Activated T-cell treated with anti-CD3 and anti-CD28 coated beads, Interleukin-2, amount 50 U/mL, for 48 hours (primary cell): Measurements from ENCODE around the gene MRPL36.
"Not testable (repeated sequence)": the region's sequence is repeated elsewhere in the genome, so short reads cannot be mapped to it uniquely, and the experiment has no call there.

ENCODE experiments used
- DNase-seq, 2 experiments: peaks; one replicate each; pipeline ENCODE4 v3.0.0-alpha.2; 2020

The MRPL36 gene

DNA sequence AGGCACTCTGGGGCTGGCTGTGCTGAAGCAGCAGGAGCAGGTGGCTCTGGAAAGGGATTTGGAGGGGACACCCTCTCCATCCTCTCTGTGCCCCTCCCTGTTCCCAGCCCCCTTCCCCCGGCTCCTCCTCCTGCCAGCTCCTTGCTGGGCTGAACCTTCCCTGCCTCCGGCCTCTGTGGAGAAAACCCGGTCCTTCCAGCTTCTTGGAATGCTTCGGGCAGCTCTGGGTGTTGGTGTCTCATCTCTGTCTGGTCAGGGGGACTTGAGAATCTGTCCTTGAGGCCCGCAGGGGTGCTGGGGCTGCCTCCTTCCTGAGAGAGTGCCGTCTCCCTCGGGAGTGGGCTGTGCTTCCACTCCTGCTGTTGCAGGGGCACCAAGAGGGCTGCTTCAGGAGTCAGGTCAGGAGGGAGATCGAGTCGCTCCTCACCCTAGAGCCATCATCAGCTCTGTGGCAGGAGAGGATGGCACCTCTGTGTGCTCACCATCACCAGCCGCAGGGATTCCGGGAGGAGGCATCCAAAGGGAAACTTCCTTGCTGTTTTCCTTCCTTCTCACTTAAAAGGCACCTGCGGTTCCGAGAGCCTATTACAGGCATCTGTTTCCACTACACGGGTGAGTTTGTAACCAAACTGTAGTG lies 32.2 kb upstream of the MRPL36 start:
- no peak for DNase-seq

DNA sequence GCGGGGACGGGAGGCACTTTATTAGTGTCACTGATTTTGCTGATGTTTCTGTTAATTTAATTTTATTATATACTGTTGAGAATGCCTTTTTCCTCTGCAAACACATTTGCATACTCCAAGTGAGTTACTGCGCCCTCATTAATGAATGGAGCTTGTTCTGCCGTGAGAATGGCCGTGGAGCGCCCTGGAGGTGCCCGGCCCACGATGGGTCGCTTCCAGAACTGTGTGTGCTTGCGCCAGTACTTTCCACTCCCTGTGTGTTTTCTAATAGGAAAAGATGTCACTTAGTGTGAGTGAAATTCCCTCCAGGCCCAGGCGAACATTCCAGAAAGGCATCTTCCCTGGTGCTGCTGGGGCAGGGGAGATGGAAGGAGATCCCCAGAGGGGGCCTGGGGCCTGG lies 31.6 kb upstream of the MRPL36 start:
- no peak for DNase-seq

DNA sequence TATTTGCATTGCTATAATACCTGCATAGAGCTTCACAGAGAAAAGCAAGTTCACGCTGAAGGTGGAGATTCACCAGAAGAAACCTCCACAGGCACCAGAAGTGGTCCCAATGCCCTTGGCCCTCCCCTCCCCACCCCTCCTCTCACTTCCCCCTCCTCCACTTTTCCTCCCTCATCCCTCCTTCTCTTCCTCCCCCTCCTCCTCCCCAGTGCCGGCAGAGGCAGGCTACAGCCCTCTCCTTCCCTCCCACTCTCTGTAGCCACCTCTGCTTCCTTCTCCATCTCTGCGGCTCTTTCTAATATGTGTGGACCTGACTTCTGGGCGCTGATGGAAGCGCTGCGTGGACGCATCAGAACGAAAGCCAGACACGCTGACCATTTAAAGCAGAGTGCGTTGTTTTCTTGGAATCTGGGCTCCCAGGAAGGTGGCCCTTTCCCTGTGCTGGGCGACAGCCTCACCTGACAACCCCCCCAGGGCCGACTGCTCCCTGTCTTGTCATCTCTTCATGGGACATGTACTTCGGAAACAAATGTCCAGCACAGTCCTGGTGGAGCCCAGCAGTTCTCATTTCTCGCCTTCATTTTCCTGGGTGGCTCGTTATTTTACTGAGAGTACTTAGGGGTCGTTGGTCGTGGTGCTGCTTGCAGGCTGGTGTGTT lies 31.1 kb upstream of the MRPL36 start:
- DNase-seq: no peak

DNA sequence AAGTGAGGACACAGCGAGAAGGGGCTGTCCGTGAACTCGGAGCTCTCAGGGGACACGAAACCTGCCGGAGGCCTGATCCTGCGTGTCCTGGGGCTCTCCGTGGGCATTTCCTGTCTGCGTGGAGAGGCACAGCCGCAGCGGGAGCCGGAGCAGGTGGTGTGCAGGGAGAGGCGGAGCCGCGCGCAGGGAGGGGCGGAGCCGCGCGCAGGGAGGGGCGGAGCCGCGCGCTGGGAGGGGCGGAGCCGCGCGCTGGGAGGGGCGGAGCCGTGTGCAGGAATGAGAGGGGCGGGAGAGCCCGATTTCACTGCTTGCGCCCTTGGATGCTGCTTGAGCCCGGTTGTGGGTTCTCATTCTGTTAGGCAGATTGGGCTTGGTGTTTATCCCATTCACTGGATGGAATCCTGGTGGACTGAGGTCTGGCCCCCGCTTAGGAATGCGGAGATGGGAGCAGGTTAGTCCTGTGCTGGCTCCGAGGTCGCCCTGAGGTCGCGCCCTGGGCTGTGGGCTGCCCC lies 28.3 kb upstream of the MRPL36 start:
- peak; percentile 34 to 56 for DNase-seq

DNA sequence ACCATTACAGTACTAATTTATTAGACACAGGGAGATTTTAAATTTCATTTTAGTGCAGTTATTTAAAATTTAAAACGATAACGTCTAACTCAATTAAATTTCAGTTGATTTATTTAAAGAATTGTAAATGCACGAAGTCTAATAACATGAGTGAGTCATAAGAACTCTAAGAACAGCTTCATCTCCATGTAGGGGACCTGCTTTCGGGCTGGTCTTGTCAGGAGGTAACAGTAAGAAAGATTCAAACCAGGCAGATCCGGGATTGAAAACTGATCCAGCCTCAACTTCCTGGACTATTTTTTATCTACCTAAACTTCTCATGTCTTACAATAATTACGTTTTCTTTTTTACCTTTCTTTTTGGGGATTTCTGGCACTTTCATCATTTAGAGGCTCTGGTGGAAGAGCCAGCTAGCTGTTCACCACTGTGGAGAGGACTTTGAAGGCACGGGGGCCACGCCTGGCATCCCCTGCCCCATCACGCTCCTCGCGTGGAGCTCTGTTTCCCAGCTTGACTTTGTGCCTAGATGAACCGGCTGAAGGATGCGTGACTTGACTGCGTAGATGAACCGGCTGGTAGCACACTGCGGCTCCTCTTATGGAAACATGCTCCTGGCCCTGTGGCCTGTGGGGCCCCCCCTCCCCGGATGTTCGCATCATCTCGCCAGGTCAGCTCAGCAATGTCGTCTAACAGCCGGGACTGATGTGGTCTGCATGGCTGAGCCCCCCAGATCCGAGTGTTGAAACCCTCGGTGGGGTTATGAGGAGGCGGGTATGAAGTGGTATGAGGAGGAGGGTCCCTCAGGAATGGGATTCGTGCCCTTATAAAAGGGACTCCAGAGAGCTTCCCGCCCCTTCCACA lies 27.6 kb upstream of the MRPL36 start:
- DNase-seq: no peak

DNA sequence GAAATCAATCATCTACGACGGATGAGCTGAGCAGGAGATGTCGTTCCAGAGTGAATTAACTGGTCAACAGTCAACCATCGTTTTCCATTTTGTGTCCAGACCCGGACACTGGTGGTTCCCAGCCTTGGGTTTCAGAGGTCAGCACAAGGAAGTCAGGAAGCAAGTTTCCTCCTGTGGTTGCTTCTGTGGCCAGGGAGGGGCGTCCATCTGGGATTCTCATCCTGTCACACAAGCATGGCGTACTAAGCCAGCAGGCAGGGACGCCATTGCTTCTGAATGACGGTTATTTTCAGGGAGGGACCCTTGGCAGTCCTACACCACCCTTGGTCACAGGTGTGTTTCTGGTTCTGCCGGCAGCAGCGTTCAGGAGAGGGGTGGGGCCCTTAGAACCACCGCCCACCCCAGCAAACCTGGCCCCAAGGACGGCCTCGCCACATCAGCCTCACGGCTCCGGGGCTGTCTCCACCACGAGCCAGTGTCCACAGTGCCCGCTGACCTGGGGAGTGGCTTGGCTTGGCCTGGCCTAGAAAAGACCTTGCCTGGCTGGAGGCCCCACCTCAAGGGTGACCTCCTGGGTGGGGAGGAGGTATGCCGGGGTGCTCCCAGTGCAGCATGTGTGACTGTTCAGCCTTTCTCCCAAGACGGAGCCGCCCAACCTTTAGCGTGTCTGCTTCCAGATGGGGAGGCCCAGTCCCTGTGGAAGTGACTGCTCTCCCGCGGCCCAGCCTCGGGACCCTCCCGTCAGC lies 26.8 kb upstream of the MRPL36 start:
- no peak for DNase-seq

DNA sequence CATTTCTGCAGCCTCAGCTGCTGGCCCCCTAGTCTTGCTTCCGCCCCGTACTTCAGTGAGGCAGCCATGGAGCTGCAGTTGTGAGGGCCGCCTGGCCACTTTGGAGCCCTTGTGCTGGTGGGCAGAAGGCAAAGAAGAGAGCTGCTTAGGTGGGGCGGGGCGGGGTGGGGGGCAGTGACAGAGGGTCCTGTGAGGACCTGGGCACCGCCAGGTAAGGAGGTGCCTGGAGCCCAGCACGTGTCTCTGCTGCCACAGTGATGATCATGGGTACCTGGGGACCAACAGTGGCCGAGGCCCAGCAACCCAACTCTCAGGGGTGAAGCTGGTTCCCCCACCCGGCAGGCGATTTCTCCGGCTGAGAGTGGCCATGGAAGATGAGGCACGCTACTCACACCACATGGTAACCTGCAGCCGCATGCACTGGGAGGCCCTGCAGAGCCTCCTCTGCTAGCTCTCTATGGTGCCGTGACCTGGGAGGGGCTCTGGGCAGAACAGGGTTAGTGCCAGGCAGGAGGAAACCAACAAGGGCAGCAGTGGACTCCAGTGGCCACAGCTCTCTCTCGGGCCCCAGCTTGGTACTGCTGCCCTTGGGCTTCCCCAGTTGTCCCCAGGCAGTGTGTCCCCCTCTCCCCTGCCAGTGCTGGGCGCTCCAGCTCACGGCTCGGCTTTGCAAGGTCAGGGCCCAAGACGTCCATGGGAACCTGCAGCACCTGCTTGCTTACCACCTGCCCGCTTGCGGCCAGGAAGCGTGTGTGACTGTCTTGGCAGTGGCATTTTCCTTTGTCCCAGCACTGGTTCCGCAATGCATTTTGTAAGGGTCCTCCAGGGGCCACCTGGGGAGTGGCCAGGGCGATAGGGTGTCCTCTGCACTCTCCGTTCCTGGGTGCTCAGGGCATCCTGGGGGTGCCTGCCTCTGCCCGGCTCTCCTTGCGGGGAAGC lies 25.5 kb upstream of the MRPL36 start:
- no peak for DNase-seq

DNA sequence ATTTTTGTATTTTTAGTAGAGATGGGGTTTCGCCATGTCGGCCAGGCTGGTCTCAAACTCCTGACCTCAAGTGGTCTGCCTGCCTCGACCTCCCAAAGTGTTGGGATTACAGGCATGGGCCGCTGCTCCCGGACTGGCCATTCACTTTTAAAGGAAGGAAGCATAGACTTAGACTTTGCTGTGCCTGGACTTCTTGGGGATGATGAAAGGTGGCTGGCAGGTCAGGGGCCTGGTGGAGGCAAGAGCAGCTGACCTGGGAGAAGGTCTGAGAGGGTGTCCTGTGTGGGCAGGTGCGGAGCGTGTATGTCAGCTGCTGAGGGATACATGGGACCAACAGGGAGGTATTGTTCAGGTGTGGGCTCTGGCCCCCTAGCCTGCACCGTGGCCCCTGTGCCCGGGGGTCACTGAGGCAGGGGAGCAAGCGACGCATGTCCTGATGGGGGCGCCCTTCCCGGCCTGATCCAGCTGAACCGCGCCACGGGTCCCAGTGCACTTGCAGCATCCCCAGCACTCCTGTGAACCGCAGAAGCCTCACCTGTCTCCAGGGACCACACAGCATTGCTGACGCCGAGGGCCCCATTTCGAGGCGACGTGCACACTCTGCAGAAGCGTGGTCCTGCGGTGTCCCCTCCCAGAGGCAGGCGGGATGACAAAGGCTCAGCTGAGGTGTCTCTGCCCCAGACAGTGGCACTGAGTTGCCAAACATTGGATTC lies 24.6 kb upstream of the MRPL36 start:
- DNase-seq: no peak

DNA sequence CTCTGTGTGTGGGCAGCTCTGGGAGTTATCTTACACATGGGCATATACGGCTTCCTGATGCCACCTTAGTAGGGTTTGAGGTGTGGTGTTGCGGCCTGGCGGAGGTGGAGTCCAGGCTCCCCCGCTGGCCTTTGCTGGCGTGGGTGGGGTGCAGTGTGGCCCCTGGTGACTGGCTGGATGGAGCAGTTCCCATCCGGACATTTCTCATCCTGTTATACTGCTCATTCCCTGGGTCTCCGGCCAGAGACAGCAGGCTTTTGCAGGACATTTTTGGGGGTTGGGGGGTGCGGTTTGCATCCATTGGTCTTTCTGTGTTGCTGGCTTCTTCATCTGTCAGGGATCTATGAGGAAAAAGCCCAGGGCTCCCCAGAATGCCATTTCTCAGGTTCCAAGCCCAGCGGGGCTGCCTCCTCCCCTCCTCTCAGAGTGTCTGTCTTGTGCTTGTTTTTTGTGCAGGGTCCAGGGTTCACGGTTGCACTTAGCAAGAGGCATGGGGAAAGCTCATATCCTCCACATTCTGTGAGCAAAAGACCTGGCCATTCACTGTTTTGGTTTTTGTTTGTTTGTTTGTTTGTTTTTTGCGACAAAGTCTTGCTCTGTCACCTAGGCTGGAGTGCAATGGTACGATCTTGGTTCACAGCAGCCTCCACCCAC lies 23.9 kb upstream of the MRPL36 start:
- no peak for DNase-seq

DNA sequence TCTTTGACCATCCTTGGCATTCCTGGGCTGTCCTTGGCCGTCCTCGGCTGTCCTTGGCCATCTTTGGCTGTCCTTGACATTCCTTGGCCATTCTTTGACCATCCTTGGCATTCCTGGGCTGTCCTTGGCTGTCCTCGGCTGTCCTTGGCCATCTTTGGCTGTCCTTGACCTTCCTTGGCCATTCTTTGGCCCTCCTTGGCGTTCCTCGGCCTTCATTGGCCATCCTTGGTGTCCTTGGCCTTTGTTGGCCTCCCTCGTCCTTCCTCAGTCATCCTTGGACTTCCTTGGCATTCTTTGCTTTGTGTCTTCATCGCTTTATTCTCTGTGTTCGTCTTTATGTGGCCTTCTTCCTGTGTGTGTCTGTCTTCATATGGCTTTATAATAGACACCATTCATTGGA lies 22.2 kb upstream of the MRPL36 start:
- DNase-seq: no peak

DNA sequence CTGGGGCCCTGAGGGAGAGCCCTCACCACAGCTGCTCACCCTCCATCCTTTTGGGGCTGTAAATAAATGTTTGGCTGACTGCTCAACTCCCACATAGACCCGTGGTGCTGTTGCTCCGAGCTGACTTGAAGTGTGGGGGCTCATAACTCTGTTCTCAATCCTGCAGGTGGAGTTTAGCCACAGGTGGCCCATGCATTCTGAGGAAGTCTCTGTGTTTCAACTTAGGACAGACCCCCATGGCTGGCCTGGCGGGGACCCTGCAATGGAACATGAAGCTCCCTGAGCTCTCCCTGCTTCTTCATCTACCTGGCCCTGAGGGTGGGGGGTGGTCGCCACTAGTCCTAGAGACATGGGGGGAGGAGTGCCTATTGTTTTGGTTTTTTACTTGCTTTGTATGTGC lies 21.3 kb upstream of the MRPL36 start:
- DNase-seq: no peak

DNA sequence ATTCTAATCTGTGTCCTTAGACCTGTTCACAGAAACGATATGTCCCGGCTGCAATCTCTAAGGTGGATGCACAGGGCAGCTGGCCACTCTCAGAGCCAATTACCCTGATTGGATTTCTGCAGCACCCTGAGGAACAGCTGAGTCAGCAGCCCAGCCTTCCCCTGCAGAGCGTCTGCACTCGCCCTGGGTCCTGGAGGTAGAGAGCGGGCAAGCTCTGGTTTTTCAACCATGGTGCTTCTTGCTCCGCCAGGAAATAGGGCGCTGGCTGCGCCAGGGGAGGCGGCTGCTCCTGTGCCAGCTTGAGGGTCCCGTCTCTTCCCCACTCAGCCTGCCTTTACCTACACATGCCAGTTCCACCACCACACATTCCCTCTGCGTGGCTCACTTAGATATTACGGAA lies 20.7 kb upstream of the MRPL36 start:
- DNase-seq: no peak

DNA sequence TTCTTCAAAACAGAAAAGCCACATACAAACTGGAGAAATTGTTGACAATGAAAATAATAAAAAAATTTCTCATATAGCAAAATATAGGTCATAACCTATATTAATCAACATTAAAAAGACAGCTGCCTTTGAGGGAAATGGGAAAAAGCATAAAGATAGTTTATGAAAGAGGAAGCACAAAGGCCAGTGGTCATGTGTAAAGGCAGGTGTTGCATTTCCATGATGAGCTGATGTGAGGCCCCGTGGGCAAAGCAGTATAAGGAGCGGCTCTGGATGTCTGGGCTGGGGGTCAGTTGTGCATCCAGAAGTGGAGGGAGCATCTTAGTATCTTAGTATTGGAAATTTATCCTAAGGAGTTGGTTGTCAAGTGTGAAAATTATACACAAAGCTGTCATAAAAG lies 19.8 kb upstream of the MRPL36 start:
- DNase-seq: no peak

DNA sequence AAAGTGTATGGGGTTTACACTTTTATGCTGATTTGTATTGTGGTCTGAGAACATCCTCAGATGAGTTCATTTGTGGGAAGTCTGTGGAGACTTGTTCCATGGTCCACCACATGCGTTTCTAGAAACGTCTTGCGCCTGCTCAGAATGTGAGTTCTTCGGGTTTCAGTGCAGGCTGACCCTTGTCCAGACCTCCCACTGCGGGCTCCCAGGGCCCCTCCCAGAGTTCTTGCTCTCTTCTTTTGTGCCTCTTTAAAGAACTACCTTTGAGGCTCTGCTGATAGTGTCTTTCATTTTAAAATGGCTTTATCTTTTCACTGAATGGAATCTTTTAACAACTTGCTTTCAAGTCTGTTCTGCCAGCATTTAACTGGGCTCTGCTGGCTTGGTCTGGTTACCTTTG lies 19.1 kb upstream of the MRPL36 start:
- no peak for DNase-seq

DNA sequence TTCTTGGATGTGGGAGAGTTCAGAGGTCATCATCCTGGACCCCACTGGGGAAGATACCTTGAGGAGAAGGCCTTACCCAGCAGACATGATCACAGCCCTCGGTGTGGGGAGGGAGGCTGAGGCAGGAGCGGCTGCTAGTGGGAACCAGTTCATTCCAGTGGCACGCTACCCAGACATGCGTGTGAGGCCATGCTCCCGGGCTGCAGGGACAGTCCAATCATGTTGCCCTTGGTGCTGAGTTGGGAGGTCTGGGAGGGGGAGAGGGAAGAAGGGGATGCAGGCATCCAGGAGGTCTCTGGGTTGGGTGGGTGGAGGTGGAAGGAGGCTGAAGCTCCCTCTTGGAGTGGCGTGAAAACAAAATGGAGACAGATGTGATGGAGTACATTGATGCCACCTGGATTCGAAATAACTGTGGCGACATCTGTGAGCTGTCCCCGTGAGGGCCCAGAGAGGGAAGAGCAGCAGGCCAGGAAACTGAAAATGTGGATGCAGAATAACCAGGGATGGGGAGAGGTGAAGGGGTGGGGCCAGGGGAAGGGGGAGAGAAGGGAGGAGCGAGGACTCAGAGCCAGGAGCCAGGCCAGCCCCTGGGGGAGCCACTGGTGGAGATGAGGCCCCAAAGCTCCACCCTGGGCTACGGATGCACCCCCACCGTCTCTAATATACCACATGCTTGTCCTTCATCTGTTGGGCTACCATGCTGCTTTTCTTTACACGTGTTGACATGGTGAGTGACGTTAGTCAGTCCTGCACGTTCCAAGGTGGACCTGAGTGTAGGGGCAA lies 17.8 kb upstream of the MRPL36 start:
- DNase-seq: no peak

DNA sequence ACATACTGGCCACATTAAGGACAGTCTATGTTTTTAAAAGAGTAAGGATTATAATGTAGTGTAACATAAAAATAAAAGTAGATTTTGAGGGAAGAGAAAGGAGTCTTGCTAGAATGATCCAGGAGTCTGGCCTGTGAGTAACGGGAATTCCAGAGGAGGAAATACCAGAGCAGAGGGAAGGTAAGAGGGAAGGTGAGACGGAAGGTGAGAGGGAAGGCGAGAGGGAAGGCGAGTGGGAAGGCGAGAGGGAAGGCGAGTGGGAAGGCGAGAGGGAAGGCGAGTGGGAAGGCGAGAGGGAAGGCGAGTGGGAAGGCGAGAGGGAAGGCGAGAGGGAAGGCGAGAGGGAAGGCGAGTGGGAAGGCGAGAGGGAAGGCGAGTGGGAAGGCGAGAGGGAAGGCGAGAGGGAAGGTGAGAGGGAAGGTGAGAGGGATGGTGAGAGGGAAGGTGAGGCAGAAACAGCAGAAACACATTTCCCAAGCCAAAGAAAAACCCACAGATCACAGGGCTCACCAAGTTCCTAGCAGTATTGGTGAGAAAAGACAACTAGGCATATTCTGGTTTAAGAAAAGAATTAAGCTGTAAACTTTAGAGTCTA lies 17.0 kb upstream of the MRPL36 start:
- not testable (repeated sequence) for DNase-seq

DNA sequence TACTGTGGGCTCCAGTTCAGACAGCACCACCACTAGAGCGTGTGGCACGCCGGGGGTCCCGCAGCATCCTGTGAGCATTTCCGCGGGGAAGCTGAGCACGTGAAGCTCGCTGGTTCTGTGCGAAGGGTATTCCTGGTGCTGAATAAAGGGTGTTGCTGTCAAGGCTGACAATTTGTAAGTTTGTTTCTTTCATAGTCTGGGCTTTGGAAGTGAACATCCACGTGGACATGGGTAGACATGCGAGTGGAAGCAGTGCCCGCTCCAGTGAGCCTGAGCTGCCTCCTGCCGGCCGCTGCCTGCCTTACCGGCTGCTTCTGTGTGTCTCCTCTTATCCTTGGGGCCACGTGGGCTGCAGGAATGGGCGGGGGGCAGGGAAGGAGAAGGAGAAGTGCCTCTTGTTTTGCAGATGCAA lies 16.2 kb upstream of the MRPL36 start:
- DNase-seq: no peak

DNA sequence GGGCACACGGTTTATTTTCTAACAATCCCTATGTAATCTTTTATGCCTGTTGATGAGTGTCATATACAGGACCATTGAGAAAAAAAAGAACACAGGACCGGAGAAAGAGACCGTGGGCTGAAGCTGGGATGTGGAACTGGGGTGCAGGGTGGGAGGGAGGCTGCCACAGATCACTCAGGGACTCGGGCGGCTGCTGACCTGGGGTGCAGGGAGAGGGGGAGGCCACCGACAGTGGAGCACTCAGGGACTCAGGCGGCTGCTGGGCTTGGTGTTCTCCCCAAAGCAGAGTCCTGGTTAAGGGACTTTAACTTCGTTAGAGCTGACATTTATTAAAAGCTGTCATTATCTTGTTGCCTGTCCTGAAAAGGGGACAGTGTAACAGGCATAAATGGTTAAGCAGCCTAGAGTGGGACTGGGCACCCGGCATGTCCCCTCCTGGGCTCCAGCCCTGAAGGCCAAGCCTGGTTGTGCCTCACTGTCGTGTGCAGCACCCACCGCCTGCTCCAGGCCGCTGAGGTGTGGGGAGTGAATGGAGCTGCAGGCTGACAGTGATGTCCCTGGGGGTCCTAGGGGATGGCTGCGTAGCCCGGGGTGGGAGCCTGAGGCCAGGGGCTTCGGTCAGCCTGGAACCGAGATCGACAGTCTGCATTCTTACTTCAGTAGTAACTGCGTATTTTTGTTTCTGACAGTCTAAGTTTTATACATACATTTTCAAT lies 15.6 kb upstream of the MRPL36 start:
- no peak for DNase-seq
